LNCaP clone FGC (cell line): ENCODE data around the gene NDFIP2.

Experiments
- DNase-seq: peaks from one replicate; pipeline ENCODE4 v3.0.0-alpha.2; 2011; ENCODE audit warnings: low read depth
- H3K4me3 ChIP-seq: 2 replicates; pipeline ENCODE4 v1.5.1; 2011; ENCODE audit warnings: mild to moderate bottlenecking, low read depth, low read length, control low read depth
- CTCF ChIP-seq: IDR thresholded peaks from 2 replicates; pipeline ENCODE4 v1.5.1; 2012; ENCODE audit warnings: mild to moderate bottlenecking; ENCODE audit not compliant: control insufficient read depth, insufficient read depth; ENCODE audit errors: extremely low read depth

The NDFIP2 gene

DNA sequence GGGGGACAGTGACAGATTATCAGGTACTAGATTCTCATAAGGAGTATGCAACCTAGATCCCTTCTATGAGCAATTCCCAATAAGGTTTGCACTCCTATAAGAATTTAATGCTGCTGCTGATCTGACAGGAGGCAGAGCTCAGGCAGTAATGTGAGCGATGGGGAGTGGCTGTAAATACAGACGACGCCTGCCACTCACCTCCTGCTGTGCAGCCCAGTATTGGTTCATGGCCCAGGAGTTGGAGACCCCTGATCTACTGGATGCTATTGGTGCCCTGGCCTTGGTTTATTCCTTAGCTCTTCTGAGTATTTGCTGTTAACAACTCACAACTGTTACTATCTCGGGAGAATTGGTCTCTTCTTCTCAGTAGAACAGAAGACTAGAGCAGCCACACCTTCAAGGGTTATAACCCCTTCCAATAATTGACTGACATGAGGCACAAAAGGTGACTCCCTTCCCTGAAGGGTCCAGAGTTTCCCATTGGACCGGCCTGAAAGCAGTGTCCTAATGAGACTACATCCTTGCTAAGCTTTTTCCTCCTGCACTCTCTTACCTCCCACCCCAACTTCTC, 39.9 kb upstream of the NDFIP2 start:
- no peak for TF ChIP-seq CTCF
- no peak for DNase-seq
- no peak overlapping the region for H3K4me3 ChIP-seq

DNA sequence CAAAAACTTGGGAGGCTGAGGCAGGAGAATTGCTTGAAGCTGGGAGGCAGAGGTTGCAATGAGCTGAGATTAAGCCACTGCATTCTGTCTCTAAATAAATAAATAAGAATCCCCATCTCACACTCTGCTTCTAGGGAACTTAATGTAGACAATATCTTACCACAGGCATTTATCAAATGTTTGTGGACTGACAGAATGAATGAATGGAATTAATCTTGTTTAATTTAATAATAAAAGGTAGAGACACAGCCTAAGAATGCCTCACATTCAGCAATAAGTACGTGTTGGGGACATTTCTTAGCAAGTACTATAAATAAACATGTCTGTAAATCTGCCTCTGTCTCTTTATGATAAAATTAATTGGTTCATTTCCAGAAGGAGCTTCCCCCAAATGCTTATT, 38.7 kb upstream of the NDFIP2 start:
- TF ChIP-seq CTCF: no peak
- H3K4me3 ChIP-seq: no peak overlapping the region
- no peak for DNase-seq

GRCh38 chr13:79442706-79443105, 38.2 kb upstream of the NDFIP2 start:
- no peak overlapping the region for H3K4me3 ChIP-seq
- no peak for TF ChIP-seq CTCF
- no peak for DNase-seq

DNA sequence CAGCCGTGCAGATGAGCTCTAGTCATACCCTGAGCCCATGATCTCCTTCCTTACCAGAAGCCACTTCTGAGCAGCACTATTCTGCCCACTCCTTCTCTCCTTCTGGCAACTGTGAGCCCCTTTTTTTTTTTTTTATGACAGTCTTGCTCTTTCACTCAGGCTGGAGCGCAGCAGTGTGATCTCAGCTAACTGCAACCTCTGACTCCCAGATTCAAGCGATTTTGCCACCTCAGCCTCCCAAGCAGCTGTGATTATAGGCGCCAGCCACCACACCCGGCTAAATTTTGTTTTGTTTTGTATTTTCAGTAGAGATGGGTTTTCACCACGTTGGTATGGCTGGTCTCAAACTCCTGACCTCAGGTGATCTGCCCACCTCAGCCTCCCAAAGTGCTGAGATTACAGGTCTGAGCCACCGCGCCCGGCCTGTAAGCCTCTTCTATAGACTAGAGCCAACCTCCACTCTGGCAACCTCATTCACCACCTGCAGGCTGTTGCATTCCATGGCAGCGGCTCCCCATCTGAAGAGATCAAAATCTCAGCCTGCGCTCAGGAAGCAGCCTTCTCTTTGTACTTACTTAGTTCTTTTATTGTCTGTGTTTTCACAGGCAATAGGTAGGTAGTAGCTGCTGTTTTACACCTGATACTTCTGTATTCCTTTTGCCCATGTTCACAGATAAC, 34.8 kb upstream of the NDFIP2 start:
- TF ChIP-seq CTCF: no peak
- DNase-seq: no peak
- H3K4me3 ChIP-seq: no peak overlapping the region

DNA sequence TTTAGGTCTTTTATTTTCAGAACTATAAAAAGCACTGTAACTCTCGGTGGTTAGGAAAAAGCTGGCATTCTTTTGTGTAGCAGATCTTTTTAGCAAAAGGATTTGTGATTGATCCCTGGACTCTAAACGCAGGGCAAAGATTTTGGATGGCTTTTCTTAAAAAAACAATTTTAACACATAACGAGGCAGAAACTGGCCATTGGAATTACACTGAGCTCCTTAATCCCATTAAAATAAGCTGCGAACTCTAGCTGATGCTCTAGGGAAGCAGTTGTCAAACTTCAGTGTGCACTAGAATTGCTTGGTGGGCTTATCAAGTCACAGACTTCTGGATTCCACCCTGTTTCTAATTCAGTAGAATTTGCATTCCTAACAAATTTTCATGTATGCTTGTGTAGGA, 33.8 kb upstream of the NDFIP2 start:
- no peak overlapping the region for H3K4me3 ChIP-seq
- no peak for DNase-seq
- no peak for TF ChIP-seq CTCF

- no peak overlapping the region for H3K4me3 ChIP-seq
- DNase-seq: no peak
- TF ChIP-seq CTCF: no peak
Observed at GRCh38 chr13:79447741-79448140, 33.2 kb upstream of the NDFIP2 start.

- no peak for TF ChIP-seq CTCF
- no peak for DNase-seq
- H3K4me3 ChIP-seq: no peak overlapping the region
Observed at GRCh38 chr13:79448413-79448812, 32.5 kb upstream of the NDFIP2 start.
